SIG-M5 treated with dmso at 0.1 percent for 504 hours (cell line): ENCODE results near the gene CEND1.
A peak's percentile ranks its signal among the peaks of the same experiment; 100 is the strongest.

Experiments used
- DNase-seq: peaks from one replicate; lab custom pipeline; 2025; ENCODE audit not compliant: unreplicated experiment; lab: John Stamatoyannopoulos, UW

CEND1 gene

DNA sequence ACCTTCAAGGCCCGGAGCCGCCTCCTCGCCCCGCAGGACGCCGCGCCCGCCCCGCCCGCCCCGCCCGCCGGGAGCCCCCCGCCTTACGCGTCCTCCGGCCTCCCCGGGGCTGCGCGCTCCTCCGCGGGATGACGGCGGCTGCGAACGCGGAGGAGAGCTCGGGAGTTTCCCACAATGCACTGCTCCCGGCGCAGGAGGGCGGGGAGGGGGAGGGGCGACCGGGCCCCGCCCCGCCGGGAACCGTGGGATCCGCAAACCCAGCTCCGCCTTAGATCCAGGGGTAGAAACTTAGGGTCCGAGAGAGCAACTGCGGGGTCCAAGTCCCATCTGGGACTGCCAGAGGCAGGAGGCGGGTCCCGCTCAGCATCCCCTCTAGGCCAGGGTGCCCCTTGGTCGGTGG lies at the start of gene CEND1:
TSS of gene CEND1 (minus strand) at position 148 of the 400 bp plus-strand sequence. CDS start 1,514 bp downstream, outside the sequence.
- no peak for DNase-seq

DNA sequence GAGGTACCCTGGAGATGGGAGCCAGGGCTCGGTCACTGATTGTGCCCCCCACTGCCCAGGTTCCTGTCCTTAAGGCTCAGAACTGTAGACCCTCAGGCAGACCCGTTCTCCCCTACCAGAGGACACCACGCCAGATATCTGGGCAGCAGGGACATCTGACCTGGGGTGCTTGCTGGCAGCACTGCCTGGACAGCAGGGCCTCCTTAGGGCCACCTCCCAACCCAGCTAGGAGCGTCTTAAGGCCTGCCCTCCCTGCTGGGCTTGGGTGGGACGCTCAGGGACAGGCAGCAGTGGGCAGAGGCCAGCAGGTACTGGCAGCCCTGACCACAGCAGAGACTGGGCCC lies 49.4 kb upstream of the CEND1 start:
- DNase-seq = no peak

DNA sequence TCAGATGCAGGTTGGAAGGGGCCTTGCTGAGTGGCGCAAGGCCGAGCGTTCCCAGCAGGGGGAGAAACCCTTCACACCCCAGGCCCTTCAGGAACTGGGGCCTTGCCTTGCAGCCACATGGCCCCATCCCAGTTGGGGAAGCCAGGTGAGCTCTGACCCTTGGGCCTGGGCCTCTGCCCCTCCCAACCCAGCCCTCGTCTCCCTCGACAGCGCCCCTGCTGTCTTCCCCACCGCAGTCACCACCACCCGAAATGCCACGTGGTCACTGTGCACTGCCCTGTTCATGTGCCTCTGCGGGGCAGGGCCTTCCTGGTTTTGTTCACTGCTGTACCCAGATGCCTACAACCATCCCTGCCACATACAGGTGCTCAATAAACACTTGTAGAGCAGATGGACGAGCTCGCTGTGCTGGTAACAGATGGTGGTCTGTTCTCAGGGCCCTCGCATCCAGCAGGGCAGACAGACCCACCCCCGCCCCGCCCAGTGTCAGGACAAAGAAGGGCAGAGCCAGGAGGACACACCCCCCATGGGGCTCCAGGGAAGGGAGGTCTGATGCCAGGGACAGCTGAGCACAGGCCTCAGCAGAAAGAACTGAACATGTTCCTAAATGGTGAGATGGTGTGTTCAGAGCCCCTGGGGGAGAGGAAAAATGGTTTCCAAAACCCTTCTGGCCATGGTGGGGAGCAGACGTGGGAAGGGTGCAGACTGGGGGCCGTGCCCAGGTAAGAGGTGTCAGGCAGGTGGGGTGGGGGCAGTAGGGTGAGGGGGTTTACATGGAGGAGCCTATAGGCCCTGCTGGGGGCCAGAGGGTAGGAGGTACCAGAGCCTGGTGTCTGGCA lies 48.8 kb upstream of the CEND1 start:
- no peak for DNase-seq

DNA sequence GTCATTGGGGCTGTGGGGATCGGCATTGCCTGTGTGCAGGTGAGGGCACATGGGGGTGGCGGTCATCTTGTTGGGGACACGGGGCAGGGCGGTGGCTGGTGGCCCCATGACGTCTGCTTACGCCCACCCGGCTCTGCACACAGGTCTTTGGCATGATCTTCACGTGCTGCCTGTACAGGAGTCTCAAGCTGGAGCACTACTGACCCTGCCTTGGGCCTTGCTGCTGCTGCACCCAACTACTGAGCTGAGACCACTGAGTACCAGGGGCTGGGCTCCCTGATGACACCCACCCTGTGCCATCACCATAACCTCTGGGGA lies 48.1 kb upstream of the CEND1 start:
- DNase-seq = no peak

DNA sequence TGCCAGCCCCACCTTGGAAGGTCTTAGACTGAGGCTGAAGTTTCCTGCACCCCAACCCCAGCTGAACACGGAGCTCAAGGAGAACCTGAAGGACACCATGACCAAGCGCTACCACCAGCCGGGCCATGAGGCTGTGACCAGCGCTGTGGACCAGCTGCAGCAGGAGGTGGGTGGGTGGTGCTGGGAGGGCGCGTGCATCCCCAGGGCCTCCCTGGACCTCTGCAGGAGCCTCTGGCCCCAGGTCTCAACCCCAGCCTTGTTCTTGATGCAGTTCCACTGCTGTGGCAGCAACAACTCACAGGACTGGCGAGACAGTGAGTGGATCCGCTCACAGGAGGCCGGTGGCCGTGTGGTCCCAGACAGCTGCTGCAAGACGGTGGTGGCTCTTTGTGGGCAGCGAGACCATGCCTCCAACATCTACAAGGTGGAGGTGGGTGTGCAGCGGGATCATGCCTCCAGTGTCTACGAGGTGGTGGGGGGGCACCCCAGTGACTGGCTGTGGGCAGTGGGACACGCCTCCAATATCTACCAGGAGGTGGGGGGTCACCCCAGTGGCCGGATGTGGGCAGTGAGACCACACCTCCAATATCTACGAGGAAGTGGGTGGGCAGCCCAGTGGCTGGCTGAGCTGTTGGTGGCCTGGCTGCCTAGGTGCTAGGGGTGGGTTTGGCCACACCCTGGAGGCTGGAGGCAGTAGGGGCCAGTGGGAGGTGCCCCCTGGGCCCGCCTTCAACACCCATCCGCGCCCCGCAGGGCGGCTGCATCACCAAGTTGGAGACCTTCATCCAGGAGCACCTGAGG lies 47.5 kb upstream of the CEND1 start:
- no peak for DNase-seq

DNA sequence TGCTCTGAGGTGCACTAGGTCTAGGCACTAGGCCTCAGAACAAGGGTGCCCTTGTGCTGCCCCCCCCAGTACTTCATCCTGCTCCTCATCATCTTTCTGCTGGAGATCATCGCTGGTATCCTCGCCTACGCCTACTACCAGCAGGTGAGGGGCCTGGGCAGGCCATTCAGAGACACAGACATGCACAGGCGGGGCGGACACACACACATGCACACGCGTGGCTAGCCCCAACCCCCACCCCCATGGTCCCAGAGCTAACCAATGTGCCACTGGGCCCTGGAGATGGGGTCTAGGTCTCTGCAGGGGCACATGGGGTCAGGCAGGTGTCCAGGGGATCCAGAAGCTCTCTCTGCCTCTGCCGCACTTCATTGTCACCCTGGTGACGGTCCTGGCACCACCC lies 46.8 kb upstream of the CEND1 start:
- no peak for DNase-seq

DNA sequence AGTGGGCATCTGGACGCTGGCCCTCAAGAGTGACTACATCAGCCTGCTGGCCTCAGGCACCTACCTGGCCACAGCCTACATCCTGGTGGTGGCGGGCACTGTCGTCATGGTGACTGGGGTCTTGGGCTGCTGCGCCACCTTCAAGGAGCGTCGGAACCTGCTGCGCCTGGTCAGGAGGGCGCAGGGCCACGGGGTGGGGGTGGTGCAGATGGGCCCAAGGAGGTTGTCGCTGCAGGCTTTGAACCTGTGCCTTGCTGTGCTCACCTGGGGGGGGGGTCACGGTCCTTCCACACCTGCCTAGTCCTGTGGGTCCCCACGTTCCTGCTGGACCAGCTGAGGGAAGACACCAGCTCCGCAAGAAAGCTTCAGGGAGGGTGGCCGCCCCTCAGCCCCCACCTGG lies 46.4 kb upstream of the CEND1 start:
- no peak for DNase-seq

DNA sequence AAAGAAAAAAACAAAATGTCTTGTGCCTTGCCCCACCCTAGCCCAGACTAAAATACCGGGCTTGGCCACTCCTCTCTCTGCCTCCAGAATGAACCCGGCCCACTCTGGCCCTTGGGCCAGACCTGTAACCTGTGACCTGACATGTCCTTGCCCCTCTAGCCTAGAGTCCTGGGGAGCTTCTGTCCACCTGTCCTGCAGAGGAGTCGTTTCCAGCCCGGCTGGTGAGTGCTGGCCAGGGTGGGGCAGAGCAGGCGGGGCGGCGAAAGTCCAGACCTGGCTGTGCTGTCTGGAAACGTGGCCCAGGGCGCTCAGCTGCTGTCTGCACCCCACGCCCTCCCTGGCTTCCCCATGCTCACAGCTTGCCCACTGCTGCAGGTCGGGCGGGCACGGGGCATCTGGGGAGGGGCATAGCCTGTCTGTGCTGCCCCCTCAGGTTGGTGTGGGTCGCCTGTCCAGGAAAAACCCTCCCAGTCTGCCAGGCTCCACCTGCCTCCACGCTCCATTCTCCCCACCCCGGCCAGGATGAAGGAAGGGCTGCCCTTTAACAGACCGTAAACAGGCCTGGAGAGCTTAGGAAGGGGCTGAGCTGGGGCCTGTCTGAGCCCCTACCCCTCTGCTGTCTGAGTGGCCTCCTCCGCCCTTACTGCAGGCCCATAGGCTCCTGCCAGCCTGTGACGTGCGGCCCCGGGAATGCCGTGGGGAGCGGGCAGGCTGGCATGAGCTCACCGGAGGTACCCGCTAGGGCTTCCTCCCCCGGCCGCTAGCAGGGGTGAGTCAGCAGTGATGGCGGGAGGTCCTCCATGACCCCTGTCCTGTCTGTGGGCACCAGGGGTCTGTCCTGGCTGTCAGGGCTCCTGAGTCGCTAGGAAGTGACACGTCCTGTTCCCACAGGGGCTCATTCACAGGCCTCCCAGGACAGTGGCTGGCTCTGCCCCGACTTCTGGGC lies 44.8 kb upstream of the CEND1 start:
- no peak for DNase-seq

DNA sequence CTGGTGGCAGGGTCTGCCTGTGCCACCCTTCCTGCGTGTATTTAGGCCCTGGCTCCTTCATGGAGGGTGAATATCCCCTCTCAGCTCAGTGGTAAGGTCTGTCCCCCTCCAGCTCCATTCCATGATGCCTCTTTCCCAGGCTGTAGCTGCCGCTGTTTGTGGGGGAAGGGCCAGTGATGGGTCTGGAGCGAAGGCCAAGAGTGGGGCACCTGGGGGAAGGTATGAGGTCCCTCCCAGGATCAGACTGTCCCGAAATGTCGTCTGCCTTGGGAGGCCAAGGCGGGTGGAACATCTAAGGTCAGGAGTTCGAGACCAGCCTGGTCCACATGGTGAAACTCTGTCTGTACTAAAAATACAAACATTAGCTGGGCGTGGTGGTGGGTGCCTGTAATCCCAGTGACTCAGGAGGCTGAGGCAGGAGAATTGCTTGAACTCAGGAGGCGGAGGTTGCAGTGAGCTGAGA lies 44.0 kb upstream of the CEND1 start:
- DNase-seq = no peak

DNA sequence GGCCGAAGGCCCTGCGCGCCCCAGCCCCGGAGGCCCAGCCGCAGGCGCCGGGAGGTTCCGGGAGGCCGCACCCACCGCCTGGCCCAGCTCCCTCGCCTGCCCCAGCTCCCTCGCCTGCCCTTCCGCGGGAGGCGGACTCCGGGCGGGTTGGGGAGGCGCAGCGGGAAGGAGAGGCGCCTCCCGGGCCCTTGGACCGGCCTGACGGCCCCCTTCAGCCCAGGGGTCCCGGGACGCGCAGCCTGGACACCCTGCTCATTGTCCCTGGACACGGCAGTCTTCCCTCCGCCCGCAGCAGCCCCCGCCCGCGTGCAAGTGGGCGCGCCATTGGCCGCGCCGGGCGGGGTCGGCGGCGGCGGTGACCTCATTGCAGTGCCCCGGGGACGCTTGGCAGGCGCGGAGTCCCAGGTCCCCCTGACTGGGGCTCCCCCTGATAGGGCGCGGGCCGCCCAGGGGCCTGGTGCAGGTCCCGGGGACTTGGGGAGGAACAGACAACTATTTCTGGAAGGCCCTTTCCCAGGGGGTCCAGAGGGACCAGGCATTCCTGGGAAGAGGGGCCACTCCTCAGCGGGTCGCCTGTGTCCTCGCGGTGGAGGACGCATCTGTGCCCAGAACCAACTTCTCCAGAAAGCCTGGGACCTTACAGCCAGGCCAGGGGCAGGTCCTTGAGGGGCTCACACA lies 43.4 kb upstream of the CEND1 start:
- DNase-seq = no peak

DNA sequence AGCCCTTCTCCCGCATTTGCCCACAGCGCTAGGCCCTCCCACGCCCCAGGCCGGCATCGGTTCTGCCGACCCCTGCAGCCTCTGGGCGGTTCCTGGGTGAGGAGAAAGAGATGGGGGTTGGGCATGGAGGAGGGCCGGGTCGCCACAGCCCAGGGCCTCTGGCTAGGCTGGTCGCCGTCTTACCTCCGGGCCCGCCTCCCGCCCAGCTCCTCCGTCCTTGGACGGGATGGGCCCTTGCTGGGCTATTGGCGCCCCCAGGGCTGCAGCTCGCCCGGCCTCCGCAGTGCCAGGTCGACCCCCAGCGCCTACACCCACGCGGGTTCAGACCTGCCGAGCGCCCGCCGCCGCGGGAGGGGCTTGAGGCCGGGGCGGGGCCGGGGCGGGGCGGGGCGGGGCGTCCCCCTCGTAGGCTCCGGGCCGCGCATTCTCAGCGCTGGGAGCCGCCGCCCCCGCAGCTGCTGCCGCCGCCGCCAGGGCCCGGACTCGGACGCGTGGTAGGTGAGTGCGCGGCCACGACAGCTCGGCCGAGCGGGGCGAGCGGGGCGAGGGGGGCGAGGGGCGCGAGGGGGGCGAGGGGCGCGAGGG lies 42.7 kb upstream of the CEND1 start, which contains the start of gene CD151:
TSS of gene CD151 (plus strand) at position 424 of the 585 bp plus-strand sequence. CDS start 3,118 bp downstream, outside the sequence.
- peak; percentile 38 for DNase-seq

DNA sequence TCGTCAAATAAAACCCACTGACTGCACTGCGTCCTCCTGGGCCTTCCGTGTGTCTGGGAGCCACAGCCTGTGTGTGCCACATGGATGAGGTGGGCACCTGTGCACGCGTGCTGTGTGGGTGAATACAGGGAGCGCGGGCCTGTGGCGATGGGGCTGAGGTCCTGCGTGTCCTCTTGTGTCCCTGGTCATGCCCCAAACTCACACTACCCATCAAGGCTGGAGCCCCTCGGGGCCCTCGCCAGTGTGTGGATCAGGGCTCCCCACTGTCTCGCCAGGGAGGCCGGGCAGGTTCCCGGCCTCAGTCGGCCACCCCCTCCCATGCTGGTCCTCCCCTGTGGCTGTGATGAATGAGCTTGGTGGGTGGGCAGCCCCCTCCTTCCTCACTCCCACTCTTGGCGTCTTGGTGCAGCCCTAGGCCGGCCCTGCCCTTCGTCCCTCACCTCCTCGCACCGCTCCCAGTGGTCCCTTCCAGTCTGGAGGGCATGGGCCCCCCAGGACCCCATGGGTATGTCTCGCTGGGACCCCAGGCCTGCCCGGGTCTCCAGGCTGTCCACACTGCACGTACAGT lies 42.2 kb upstream of the CEND1 start:
- DNase-seq = no peak

DNA sequence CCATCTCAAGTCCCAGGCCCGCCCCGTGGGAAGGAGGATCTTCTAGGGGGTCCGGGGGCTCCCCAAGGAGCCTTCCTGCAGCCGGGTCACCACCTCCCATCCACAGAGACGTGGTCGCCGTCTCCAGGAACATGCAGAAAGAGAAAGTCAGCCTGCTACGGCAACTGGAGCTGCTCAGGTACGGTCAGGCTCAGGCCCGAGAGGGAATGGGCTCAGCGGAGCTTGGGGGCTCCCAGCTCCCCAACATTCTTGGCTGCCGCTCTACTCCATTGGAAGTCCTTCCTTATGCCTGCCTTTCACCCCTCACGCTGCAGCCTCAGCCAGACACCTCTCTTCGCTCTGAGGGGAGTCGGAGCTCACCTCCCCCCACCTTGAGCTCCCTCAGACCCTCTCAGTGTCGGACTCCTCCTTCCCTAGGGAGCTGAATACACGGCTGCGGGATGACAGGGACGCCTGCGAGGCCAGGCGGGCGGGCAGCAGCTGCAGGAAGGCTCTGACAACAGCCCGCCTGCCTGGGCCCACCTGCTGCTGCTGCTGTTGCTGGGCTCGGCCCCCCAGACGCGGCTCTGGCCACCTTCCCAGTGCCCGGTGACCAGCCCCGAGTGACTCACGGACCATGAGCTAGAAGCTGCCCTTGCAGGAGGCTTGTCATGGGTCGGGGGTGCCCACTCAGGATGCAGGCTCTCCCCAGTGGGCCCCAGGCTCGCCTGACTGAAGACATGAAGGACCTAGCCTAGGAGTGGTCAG lies 41.4 kb upstream of the CEND1 start:
- DNase-seq = no peak

DNA sequence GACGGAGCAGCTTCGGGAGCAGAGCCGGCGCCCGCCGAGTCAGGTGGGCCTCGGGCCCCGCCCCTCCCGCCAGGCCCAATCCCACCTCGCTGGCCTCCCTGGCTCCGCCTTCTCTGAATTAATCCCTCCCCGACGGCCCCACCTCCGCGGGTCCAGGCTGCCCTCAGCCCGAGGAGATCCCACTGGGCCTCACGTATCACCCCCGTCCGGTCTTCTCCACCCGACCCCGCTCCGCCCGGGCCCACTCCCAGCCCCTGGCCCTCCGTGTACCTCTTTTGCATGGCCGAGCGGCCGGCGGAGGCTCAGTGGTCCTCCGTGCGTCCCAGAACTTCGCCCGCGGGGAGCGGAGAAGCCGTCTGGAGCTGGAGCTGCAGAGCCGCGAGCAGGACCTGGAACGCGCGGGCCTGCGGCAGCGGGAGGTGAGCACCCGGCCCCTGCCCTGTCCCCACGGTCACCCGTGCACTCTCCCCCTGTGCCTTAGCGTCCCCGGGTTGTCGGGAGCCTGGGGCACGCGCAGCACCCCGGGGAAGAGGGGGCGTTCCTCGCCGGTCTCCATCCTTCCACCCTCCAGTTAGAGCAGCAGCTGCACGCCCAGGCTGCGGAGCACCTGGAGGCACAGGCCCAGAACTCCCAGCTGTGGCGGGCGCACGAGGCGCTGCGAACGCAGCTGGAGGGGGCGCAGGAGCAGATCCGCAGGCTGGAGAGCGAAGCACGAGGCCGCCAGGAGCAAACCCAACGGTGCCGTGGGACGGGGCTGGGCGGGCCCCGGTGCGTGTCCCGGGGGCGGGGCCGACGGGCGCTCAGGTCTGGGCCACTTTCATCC lies 40.6 kb upstream of the CEND1 start:
- DNase-seq = peak; percentile 36

DNA sequence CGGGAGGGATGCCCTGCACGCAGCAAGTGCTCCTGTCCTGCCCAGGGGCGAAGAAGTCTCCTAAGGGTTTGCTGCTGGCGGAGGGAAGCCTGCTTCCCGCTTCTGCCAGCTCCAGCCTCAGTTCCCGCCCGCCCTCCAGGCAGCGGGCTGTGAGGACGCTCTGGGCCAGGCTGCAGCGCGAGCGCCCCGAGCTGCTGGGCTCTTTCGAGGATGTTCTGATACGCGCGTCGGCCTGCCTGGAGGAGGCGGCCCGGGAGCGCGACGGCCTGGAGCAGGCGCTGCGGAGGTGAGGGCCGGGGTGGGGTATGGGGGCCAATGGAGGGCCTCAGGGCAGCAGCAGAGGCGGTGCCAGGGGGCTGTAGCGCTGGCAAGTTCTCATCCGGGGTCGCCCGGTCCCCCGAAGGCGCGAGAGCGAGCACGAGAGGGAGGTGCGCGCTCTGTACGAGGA lies 40.0 kb upstream of the CEND1 start:
- DNase-seq = no peak

DNA sequence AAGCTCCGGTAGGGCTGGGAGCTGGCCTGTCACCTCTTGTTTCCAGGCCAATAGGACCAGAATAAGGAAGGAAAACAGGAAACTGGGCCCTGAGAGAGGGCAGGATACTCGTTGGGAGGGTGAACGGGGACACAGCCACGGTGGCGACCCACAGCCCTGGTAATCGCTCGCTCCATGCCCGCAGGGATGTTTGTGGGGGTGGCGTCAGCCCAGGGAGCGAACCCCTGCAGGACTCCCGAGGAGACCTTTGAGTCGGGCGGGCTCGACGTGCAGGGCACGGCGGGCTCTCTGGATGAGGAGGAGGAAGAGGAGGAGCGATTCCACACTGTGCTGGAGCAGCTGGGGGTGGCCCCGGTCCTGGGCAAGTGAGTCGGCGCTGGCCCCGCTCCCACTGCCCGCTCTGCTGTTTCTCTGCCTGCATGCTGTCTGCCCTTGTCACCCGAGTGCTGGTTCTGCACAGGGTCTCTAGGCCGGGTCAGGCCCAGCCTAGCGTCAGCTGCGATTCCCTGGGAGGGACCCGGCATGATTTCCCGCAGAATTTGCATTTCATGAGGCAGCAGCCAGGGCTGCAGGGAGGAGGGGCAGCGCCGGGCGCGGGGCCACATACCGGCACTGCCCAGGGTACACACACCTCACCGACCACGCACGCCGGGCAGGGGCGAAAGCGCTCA lies 39.4 kb upstream of the CEND1 start:
- no peak for DNase-seq

DNA sequence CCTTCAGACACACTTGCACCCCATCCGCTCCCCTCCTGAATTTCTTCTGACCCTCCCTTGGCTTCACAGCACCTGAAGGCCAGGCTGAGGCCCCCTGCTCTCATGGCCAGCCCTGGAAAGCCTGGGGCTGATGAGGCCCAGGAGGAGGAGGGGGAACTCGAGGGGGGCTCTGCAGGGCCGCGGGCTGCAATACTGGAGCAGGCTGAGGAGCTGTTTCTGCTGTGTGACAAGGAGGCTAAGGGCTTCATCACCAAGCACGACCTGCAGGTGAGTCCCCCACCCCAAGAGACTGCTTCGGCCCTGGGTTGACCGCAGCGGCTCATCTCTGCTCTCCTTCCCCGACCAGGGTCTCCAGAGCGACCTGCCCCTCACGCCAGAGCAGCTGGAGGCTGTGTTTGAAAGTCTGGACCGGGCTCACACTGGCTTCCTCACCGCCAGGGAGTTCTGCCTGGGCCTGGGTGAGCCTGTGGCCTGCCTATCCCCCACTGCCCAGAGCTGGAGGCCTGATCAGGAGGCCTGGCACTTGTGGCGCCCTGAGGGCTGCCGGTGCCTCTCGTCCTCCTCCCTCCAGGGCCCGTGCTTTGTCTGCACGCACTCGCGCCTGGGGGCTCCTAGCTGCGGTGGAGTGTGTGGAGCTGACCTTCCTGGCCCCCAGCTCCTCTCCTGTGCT lies 38.8 kb upstream of the CEND1 start:
- no peak for DNase-seq
